HepG2 (cell line): ENCODE results near the gene HSF4. TPM values are rescaled to one million over a fixed set of nuclear protein-coding genes. Genes with fewer than 3 reads are reported as not detected.

Experiments
- ATAC-seq: fragments of 200-7000 bp; cut with Tn5 transposase; 3 replicates; pipeline ENCODE4 v1.9.1; 2020; ENCODE audit warnings: mild to moderate bottlenecking, moderate library complexity
- BruUV-seq: library from RNA; stranded (reverse); fragments of 400-500 nt; replicated peaks from 2 replicates; lab custom pipeline; 2021; lab: Mats Ljungman, UMichigan
- CTCF ChIA-PET: fragments of 300-600 bp; formaldehyde crosslinking; extraction: SDS; loops from one replicate; lab custom pipeline; 2021; ENCODE audit warnings: low total read pairs, inconsistent platforms, low intra/inter-chr PET ratio; lab: Yijun Ruan, JAX
- POLR2A ChIA-PET: fragments of 350-600 bp; sonication (Branson Sonifier 250); formaldehyde crosslinking; loops from one replicate; lab custom pipeline; 2020; ENCODE audit warnings: antibody characterized with exemption, inconsistent platforms; lab: Yijun Ruan, JAX
- DNase-seq: peaks from one replicate; pipeline ENCODE4 v3.0.0-alpha.2; 2015; ENCODE audit warnings: low spot score
- FAIRE-seq: peaks from 3 replicates; lab custom pipeline; 2011; peaks lifted over from hg19 to GRCh38; lab: Jason Lieb, UNC
- H2AFZ ChIP-seq: one replicate; pipeline ENCODE4 v1.6.1; 2011; ENCODE audit warnings: low read length, inconsistent platforms
- H3K27ac ChIP-seq: fragments of 300-600 bp; 3 replicates; pipeline ENCODE4 v1.8.0; 2011; ENCODE audit warnings: mixed run types, mild to moderate bottlenecking, mixed read lengths, low read length, inconsistent platforms; ENCODE audit not compliant: insufficient read depth; ENCODE audit errors: extremely low read length
- H3K27me3 ChIP-seq, 2 experiments: fragments of 200-600 bp in 1 of 2; 2 replicates in 1 of 2; 3 replicates in 1 of 2; pipeline versions ENCODE4 v1.6.0 to v1.8.0; 2011; ENCODE audit warnings: low read length in 2 of 2, mild to moderate bottlenecking in 2 of 2, moderate library complexity in 2 of 2, inconsistent platforms in 1 of 2; ENCODE audit not compliant: insufficient read depth in 2 of 2, control insufficient read depth in 1 of 2
- H3K36me3 ChIP-seq, 2 experiments: fragments of 200-600 bp in 1 of 2; replicated peaks in 1 of 2; 2 replicates in 1 of 2; 3 replicates in 1 of 2; pipeline versions ENCODE4 v1.5.1 to v1.8.0; 2011; ENCODE audit warnings: low read length in 2 of 2, inconsistent platforms in 1 of 2; ENCODE audit not compliant: insufficient read depth in 2 of 2, control insufficient read depth in 1 of 2
- H3K4me1 ChIP-seq: 2 replicates; pipeline ENCODE4 v1.5.1; 2012; ENCODE audit warnings: low read length, inconsistent platforms; ENCODE audit not compliant: insufficient read depth
- H3K4me2 ChIP-seq: 2 replicates; pipeline ENCODE4 v1.6.0; 2011; ENCODE audit warnings: low read depth, low read length, inconsistent platforms
- H3K4me3 ChIP-seq, 3 experiments: fragments of 200-600 bp in 1 of 3; sonication (generic), shearing (Covaris generic) in 1 of 3; replicated peaks in 1 of 3; 2 replicates each; pipeline ENCODE4 v1.5.1; 2011 to 2016; ENCODE audit warnings: low read length in 3 of 3, inconsistent platforms in 2 of 3, low read depth in 2 of 3, mild to moderate bottlenecking in 2 of 3, control low read depth in 1 of 3, mixed read lengths in 1 of 3; ENCODE audit not compliant: insufficient read depth in 1 of 3
- H3K79me2 ChIP-seq: one replicate; pipeline ENCODE4 v1.6.1; 2011; ENCODE audit warnings: low read length, inconsistent platforms; ENCODE audit not compliant: insufficient read depth
- H3K9ac ChIP-seq: 2 replicates; pipeline ENCODE4 v1.6.0; 2011; ENCODE audit warnings: mild to moderate bottlenecking, low read depth, low read length, inconsistent platforms; ENCODE audit not compliant: insufficient read depth
- H3K9me3 ChIP-seq: 2 replicates; pipeline ENCODE4 v1.5.1; 2012; ENCODE audit warnings: mild to moderate bottlenecking, low read length
- H4K20me1 ChIP-seq: 2 replicates; pipeline ENCODE4 v1.6.0; 2011; ENCODE audit warnings: inconsistent platforms, mild to moderate bottlenecking, low read length, moderate library complexity; ENCODE audit not compliant: insufficient read depth
- BCL3 ChIP-seq: sonication (generic); formaldehyde crosslinking; IDR thresholded peaks from 2 replicates; pipeline ENCODE4 v1.5.1; 2020; ENCODE audit warnings: mild to moderate bottlenecking, missing genetic modification reagents, moderate library complexity
- HNF4A ChIP-seq: sonication (generic); formaldehyde crosslinking; IDR thresholded peaks from 2 replicates; pipeline ENCODE4 v1.4.0; 2020; ENCODE audit warnings: missing genetic modification reagents
- JARID2 ChIP-seq: sonication (generic); formaldehyde crosslinking; IDR thresholded peaks from 2 replicates; pipeline ENCODE4 v1.8.1; 2023; ENCODE audit warnings: missing genetic modification reagents, inconsistent platforms; ENCODE audit not compliant: insufficient replicate concordance
- KDM2A ChIP-seq: sonication (generic); formaldehyde crosslinking; IDR thresholded peaks from 2 replicates; pipeline ENCODE4 v1.4.0; 2020; ENCODE audit warnings: low read depth, missing genetic modification reagents, borderline replicate concordance
- MYC ChIP-seq: sonication (generic); formaldehyde crosslinking; IDR thresholded peaks from 2 replicates; pipeline ENCODE4 v1.9.0; 2021; ENCODE audit warnings: missing genetic modification reagents, borderline replicate concordance
- NRL ChIP-seq: sonication (generic); formaldehyde crosslinking; IDR thresholded peaks from 2 replicates; pipeline ENCODE4 v1.5.0; 2020; ENCODE audit warnings: missing genetic modification reagents, mild to moderate bottlenecking, moderate library complexity, borderline replicate concordance
- RARA ChIP-seq: IDR thresholded peaks from 2 replicates; pipeline ENCODE4 v1.6.1; 2016; ENCODE audit warnings: missing genetic modification reagents, missing compliant biosample characterization
- ZBTB25 ChIP-seq: IDR thresholded peaks from 2 replicates; pipeline ENCODE4 v1.6.1; 2018; ENCODE audit warnings: missing genetic modification reagents
- ZBTB4 ChIP-seq: sonication (generic); formaldehyde crosslinking; IDR thresholded peaks from 2 replicates; pipeline ENCODE4 v1.4.0; 2020; ENCODE audit warnings: missing genetic modification reagents, mild to moderate bottlenecking, borderline replicate concordance
- ZNF232 ChIP-seq: sonication (generic); formaldehyde crosslinking; IDR thresholded peaks from 2 replicates; pipeline ENCODE4 v1.4.0; 2020; ENCODE audit warnings: missing genetic modification reagents, borderline replicate concordance
- ZNF768 ChIP-seq: sonication (generic); formaldehyde crosslinking; IDR thresholded peaks from 2 replicates; pipeline ENCODE4 v1.4.0; 2020; ENCODE audit warnings: missing genetic modification reagents
- ZNF839 ChIP-seq: sonication (generic); formaldehyde crosslinking; IDR thresholded peaks from 2 replicates; pipeline ENCODE4 v1.4.0; 2020; ENCODE audit warnings: missing genetic modification reagents, mild to moderate bottlenecking, borderline replicate concordance
- WGBS: methylation state at CpG from one replicate; pipeline ENCODE4 v1.1.6; 2017; ENCODE audit warnings: low lambda C conversion rate; 5-methylcytosine and 5-hydroxymethylcytosine counted together
- in situ Hi-C: cut with HindIII; loops from 2 replicates; pipeline ENCODE4 v1.10.0; 2017; ENCODE audit warnings: low pct_unique_long_range_greater_than_20kb; ENCODE audit not compliant: extremely low pct_ligation_motif_present
- intact Hi-C: fragments of 100-400 bp; cut with micrococcal nuclease; formaldehyde crosslinking; loops from one replicate; pipeline ENCODE4 v1.10.0; 2022; ENCODE audit not compliant: unreplicated experiment
- polyA plus RNA-seq, 8 experiments: library from polyadenylated mRNA; depleted of rRNA in 3 of 8; stranded (reverse) in 7 of 8; unstranded in 1 of 8; fragments of >200 nt; fragmentation: Illumina TruSeq in 4 of 8; extraction: Trizol in 4 of 8; gene quantifications; 2 replicates each; pipeline versions ENCODE4 v1.2.1 to v1.2.3, GENCODE V29; 2011 to 2016; ENCODE audit warnings: low read depth in 4 of 8, missing spikeins in 1 of 8, mixed read lengths in 1 of 8; ENCODE audit not compliant: insufficient read depth in 1 of 8
- total RNA-seq, 5 experiments: library from RNA; depleted of rRNA; stranded (reverse); fragments of >200 nt; fragmentation: Illumina TruSeq; extraction: Trizol; gene quantifications; 2 replicates each; pipeline ENCODE4 v1.2.3, GENCODE V29; 2016; ENCODE audit warnings: low read depth in 1 of 5
- TF ChIP-seq, protein P1 (sequence below): sonication (generic); formaldehyde crosslinking; IDR thresholded peaks from 2 replicates; pipeline ENCODE4 v1.9.0; 2022; ENCODE audit warnings: low read depth, missing genetic modification reagents

The HSF4 gene
- total and polyA plus RNA-seq, 2 of the 13 experiments (the other 11 are each of a cell fraction or from before 2014, with no cell fraction given), result 3.5 to 16.9 TPM

DNA sequence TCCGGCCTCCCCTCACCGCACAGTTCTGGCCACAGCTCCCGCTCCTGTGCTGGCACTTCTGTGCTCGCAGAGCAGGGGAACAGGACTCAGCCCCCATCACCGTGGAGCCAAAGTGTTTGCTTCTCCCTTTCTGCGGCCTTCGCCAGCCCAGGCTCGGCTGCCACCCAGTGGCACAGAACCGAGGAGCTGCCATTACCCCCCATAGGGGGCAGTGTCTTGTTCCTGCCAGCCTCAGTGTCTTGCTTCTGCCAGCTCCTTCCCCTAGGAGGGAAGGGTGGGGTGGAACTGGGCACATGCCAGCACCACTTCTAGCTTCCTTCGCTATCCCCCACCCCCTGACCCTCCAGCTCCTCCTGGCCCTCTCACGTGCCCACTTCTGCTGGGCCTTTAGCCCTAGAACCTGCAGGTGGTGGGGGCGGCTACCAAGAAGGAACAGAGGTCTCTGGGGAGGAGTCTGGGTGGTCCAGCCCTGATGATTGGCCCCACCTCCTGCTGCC, 33.7 kb downstream of the HSF4 start:
- Histone ChIP-seq H3K9ac (no peak overlapping the region), H3K4me2 (no peak overlapping the region), H3K27ac (peak overlapping the region; percentile 4), H3K27me3 (no peaks in the 10 kb centered on the region), H2AFZ (no peak overlapping the region), H3K4me1 (peaks cover 11% of the 10 kb centered on the region), H3K9me3 (no peaks in the 10 kb centered on the region), H3K36me3 (peaks cover 53 to 79% of the 10 kb centered on the region in 2 experiments), H3K79me2 (peaks cover 8% of the 10 kb centered on the region), H3K4me3 (no peak overlapping the region), H4K20me1 (no peaks in the 10 kb centered on the region)
- FAIRE-seq, result no peak
- DNase-seq, result no peak
- WGBS, result 92% methylated on average over 12 of the region's 12 CpGs
- intact Hi-C loops, result no loop called here
- no TSS peak for BruUV-seq
- POLR2A ChIA-PET, result interaction anchor here (0.9 to 1.8 kb wide), 6 partner anchors 8 to 49 kb away, joined by 3 to 7 read pairs (median 5); partner anchors contain the start of genes FHOD1, NOL3 and TMEM208
- in situ Hi-C loops, result no loop called here
- peak; percentile 25 for ATAC-seq
- CTCF ChIA-PET, result no interaction called here
- TF ChIP-seq RARA (CRISPR knock-in tag), result no peak
- 0 out of 2 replicates have a peak, but pooled peaks have one; percentile 16 for TF ChIP-seq KDM2A (CRISPR knock-in tag)
- no peak for TF ChIP-seq ZNF839
- TF ChIP-seq JARID2 (CRISPR knock-in tag), result no peak
- TF ChIP-seq ZBTB25 (CRISPR knock-in tag), result no peak
- peak; percentile 13; the same call in 1 of the 2 replicates for TF ChIP-seq ZNF768 (CRISPR knock-in tag)
- no peak for TF ChIP-seq HNF4A (CRISPR knock-in tag)
- TF ChIP-seq NRL (CRISPR knock-in tag), result 0 out of 2 replicates have a peak, but pooled peaks have one; percentile 27
- TF ChIP-seq BCL3 (CRISPR knock-in tag), result no peak
- TF ChIP-seq ZBTB4 (CRISPR knock-in tag), result no peak
- TF ChIP-seq ZNF232 (CRISPR knock-in tag), result no peak
- no peak for TF ChIP-seq MYC (CRISPR knock-in tag)
- TF ChIP-seq, protein P1, sequence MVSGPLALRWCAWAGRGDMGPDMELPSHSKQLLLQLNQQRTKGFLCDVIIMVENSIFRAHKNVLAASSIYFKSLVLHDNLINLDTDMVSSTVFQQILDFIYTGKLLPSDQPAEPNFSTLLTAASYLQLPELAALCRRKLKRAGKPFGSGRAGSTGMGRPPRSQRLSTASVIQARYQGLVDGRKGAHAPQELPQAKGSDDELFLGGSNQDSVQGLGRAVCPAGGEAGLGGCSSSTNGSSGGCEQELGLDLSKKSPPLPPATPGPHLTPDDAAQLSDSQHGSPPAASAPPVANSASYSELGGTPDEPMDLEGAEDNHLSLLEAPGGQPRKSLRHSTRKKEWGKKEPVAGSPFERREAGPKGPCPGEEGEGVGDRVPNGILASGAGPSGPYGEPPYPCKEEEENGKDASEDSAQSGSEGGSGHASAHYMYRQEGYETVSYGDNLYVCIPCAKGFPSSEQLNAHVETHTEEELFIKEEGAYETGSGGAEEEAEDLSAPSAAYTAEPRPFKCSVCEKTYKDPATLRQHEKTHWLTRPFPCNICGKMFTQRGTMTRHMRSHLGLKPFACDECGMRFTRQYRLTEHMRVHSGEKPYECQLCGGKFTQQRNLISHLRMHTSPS (CRISPR knock-in tag), result 0 out of 2 replicates have a peak, but pooled peaks have one; percentile 21
